ENCODE measurements around the gene TBC1D28.
"Not testable (repeated sequence)": the region's sequence is repeated elsewhere in the genome, so short reads cannot be mapped to it uniquely, and the experiment has no call there.

Gene TBC1D28

DNA sequence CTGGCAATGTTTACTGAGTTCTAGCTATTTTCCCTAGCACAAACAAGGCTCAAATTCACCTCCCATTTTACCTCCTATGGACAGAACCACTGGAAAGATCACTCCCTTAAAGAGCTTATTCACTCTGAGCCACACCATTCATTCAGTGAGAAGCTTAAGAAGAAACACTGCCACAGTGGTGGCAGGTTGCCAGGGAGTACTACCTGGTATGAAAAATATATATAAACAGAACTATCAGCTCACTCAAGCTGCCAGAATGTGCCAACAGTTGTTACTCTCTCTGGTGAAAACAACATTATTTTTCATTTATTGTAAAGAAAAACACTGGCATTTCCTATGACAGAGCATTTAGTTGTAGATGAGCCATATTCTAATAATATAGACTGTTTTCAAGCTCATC, 31.2 kb downstream of the TBC1D28 start:
- not testable (repeated sequence) for DNase-seq

DNA sequence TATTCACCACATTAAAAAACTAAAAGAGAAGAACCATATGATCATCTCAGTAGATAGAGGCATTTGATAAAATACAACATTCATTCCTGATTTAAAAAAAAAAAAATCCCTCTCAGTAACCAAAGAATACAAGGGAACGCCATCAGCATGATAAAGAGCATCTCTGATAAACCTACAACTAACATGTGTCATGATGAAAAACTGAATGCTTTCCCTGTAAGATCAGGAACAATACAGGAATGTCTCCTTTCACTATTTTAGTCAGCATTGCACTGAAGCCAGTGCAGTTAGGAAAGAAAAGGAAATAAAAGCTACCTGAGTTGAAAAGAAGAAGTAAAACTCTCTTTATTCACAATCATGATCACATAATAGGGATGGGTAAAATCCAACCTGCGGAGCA, 51.1 kb downstream of the TBC1D28 start:
- not testable (repeated sequence) for DNase-seq

All from NCI-H1417 treated with DMSO at 0.1 percent for 48 hours (cell line).